22Rv1 (cell line): ENCODE results near the gene ABCA1.
"Not testable (repeated sequence)": the region's sequence is repeated elsewhere in the genome, so short reads cannot be mapped to it uniquely, and the experiment has no call there.

Experiments
- H3K27ac ChIP-seq: fragments of 450-650 bp; 2 replicates; pipeline ENCODE4 v1.5.1; 2017
- ZFX ChIP-seq: fragments of 450-650 bp; IDR thresholded peaks from 2 replicates; pipeline ENCODE4 v1.6.1; 2017; ENCODE audit warnings: antibody characterized with exemption, borderline replicate concordance
- TF ChIP-seq, protein P1 (sequence below): fragments of 450-650 bp; IDR thresholded peaks from 2 replicates; pipeline ENCODE4 v1.5.1; 2017; ENCODE audit warnings: mild to moderate bottlenecking

Gene ABCA1

DNA sequence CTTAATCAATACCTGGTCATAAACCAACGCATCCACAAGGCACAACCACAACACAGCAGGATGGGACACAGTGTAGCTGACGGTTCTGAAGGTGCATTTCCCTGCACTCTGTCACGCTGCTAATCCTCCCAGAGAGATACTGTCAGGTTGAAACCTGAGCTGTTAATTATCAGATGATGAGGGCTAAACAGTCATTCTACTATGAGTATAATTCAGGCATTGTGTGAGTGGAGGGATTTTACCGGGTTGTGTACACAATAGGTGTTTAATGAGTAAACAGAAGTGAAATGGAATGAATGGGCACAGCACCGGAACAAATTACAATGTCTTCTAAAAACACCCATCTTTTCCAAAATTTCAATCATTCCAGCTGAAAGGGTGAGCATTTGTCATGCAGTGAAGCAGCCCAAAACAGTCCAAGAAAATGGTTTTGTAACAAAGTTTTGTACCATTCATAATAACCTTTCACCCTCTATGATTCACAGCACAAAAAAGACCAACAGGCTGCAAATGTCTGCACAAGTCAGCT is 71.5 kb downstream of the ABCA1 start:
- peak overlapping the region; percentile 55 for H3K27ac ChIP-seq

DNA sequence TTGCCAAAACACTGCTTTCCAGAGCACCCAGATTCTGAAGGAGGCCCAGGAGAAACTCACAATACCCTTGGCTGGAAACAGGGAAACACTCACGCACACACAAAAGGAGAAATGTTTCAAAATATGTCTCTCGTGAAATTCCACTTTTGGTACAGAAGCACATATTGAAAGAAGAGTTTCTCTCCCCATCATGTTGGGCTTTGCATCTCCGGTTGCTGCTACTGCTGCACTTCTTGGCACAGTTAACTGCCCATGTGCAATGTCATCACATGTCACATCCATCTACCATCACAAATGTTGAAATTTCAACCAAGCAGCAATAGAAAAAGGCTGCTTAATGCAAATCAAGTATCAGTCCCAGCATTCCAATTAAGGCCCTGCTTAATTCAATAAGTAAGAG is 72.1 kb downstream of the ABCA1 start:
- TF ChIP-seq ZFX, result no peak
- H3K27ac ChIP-seq, result peak overlapping the region; percentile 55

More for the DNA sequence above, 71.5 kb downstream of the ABCA1 start:
- TF ChIP-seq, protein P1, sequence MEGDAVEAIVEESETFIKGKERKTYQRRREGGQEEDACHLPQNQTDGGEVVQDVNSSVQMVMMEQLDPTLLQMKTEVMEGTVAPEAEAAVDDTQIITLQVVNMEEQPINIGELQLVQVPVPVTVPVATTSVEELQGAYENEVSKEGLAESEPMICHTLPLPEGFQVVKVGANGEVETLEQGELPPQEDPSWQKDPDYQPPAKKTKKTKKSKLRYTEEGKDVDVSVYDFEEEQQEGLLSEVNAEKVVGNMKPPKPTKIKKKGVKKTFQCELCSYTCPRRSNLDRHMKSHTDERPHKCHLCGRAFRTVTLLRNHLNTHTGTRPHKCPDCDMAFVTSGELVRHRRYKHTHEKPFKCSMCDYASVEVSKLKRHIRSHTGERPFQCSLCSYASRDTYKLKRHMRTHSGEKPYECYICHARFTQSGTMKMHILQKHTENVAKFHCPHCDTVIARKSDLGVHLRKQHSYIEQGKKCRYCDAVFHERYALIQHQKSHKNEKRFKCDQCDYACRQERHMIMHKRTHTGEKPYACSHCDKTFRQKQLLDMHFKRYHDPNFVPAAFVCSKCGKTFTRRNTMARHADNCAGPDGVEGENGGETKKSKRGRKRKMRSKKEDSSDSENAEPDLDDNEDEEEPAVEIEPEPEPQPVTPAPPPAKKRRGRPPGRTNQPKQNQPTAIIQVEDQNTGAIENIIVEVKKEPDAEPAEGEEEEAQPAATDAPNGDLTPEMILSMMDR, result no peak
- TF ChIP-seq ZFX, result no peak

DNA sequence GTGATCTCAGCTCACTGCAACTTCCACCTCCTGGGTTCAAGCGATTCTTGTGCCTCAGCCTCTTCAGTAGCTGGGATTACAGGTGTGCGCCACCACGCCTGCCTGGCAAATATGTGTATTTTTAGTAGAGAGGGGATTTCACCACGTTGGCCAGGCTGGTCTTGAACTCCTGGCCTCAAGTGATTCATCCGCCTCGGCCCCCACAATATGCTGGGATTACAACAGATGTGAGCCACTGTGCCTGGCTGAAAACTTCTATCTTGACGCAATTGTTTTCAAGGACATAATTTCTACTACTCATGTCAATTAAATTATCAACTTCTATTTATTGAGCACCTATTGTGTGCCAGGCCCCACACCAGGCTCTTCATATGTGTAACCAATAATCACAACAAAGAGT is 72.7 kb downstream of the ABCA1 start:
- H3K27ac ChIP-seq, result not testable (repeated sequence)

DNA sequence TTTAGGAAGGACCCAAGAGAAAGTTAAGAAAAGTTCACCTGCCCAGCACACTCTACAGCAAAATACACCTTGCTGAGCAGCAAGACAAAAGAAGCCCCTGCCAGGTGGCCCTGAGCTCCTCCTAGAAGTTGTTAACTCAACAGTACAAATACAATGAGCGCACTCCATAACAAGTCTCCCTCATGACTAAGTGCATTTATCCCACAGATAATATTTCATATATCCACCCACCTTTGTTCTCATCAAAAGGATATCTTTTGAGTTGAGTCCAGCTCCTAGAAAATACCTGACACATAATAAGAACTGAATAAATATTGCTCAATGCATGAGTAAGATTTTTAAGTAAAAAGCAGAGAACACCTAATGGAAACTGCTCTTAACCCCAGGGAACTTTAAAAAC is 73.3 kb downstream of the ABCA1 start:
- TF ChIP-seq, protein P1, result no peak
- TF ChIP-seq ZFX, result no peak
- H3K27ac ChIP-seq, result no peak overlapping the region

DNA sequence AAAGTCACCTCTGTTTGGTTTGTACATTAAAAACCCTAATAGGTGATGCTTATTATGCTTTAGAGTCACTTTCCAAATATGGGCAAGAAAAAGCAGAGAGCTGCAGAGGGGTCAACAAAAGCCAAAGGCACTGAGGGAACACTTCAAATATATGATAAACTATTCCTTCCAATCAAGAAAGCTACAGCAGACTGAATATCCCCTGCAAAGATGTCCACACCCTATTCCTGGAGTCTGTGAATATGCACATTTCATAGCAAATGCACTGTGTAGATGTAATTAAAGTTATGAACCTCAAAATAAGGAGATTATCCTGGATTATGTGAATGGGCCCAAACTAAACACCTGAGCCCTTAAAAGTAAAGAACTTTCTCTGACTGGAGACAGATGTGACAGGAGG is 74.3 kb downstream of the ABCA1 start:
- no peak overlapping the region for H3K27ac ChIP-seq
- TF ChIP-seq ZFX, result no peak
- TF ChIP-seq, protein P1, result no peak

DNA sequence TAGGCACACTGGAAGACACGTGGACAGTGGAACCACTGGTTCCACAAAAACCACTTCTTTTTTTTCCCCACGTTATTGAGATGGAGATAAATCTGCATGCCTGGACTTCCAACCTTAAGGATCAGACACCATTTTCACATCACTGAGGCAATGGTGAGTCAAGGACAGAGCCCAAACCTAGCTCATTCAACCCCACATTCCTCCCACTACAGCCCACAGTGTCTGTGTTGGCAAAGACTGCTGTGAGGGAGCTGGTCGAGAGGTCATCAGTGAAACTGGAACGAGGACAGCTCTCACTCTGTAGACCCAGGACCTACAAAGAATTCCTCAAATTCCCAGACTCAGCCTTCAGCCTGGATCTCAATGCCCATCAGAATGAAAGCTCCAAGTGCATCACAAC is 74.8 kb downstream of the ABCA1 start:
- no peak for TF ChIP-seq ZFX
- TF ChIP-seq, protein P1, result no peak
- no peak overlapping the region for H3K27ac ChIP-seq

DNA sequence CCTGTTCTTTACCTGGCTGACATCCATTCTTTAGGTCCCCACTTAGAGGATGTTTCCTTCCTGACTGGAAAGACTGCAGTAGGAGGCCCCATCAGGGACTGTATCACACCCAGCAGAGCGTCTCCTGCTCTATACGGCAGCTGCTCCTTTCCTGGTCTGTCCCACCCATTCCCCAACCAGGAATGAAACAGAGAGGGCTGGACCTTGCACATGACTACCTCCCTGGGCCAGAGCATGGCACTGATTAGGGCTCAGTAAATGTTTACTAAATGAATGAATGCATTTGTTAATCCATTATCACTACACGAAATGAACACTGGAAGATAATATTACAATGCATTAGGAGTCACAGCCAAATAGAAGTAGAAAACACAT is 76.4 kb downstream of the ABCA1 start:
- H3K27ac ChIP-seq, result no peak overlapping the region
- TF ChIP-seq, protein P1, result no peak
- TF ChIP-seq ZFX, result no peak

DNA sequence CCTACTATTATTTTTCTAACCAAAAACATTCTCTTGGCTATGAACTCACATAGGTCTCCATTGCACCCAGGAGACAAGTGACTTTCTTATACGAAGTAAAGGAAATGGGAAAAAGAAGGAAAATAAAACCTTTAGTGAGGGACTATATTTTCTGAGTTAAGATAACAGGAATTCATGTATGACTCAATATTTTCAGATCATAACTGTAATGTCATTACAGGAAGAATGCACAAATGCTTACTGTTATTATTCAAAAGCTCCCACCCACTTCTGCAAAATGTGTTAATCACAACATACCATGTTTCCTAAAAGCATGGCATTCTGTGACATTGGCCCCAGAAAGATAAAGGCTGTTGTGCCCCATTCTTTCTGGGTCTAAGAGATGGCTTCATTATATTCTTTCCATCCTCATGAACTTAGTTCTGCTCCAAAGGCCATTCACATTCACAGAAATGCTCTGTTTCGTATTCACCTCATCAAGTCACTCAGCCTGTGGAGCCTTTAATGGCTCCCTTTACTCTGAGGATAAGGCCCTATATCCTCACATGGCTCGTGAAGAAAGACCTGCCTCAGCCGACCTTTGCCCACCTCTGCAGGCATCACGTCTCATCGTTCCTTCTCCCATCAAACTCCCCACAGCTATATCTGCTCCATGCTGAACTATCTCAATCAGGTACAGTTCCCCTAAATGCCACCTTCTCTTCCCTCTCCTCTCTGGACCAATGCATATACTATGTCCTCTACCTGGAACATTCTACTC is 77.0 kb downstream of the ABCA1 start:
- H3K27ac ChIP-seq, result no peak overlapping the region
- TF ChIP-seq, protein P1, result no peak
- TF ChIP-seq ZFX, result no peak
